OCI-LY3 (cell line): Measurements from ENCODE around the gene NR4A2.

Source experiments
- EZH2phosphoT487 ChIP-seq: fragments of 200-600 bp; shearing (Covaris generic); IDR thresholded peaks from 2 replicates; pipeline ENCODE4 v1.6.1; 2018; ENCODE audit warnings: antibody characterized with exemption, mixed run types, low read depth
- TF ChIP-seq, protein P1 (sequence below): fragments of 200-600, 300-600 bp; sonication (generic); IDR thresholded peaks from 2 replicates; pipeline ENCODE4 v1.5.1; 2014; ENCODE audit warnings: antibody characterized with exemption, low read length, low read depth

GRCh38 chr2:156333951-156334495, 1.5 kb upstream of the NR4A2 start:
- TF ChIP-seq, protein P1, sequence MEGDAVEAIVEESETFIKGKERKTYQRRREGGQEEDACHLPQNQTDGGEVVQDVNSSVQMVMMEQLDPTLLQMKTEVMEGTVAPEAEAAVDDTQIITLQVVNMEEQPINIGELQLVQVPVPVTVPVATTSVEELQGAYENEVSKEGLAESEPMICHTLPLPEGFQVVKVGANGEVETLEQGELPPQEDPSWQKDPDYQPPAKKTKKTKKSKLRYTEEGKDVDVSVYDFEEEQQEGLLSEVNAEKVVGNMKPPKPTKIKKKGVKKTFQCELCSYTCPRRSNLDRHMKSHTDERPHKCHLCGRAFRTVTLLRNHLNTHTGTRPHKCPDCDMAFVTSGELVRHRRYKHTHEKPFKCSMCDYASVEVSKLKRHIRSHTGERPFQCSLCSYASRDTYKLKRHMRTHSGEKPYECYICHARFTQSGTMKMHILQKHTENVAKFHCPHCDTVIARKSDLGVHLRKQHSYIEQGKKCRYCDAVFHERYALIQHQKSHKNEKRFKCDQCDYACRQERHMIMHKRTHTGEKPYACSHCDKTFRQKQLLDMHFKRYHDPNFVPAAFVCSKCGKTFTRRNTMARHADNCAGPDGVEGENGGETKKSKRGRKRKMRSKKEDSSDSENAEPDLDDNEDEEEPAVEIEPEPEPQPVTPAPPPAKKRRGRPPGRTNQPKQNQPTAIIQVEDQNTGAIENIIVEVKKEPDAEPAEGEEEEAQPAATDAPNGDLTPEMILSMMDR = no peak; the same call in 1 of the 2 replicates
- TF ChIP-seq EZH2phosphoT487 = no peak
